Measurements from ENCODE around the gene VAV1. TPM values are rescaled to one million over a fixed set of nuclear protein-coding genes. Genes with fewer than 3 reads are reported as not detected.

Gene VAV1
- polyA plus RNA-seq, 1 donor from 2014 or later: not detected

DNA sequence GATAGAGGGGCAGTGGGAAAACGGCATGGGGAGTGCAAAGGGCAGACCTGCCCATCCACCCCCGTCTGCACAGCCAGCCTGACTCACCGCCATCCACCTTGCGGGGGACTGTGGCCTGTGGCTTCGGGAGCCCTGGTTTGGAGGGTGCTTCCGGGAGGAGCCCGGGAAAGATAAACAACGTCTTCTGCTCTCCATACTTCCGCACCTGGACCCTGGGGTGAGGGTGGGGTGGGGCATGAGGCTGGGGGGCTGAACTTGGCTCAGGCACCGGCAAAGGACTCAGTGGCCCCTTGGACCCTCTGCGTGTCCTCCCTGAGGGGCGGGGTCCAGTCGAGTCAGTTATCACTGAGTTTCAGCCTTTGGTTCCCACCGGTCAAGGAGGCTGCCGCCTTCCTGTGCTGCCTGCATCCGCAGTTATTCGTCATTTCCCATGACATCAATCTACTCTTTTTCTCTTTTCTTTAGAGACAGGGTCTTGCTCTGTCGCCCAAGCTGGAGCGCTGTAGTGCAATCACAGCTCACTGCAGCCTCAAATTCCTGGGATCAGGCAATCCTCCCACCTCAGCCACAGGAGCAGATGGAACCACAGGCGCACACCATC, 38.3 kb upstream of the VAV1 start:
- Histone ChIP-seq H3K27me3 (ENCODE audit: insufficient read depth, low read depth, low read length) (no peaks in the 10 kb centered on the region), H3K9me3 (ENCODE audit: low read length) (no peaks in the 10 kb centered on the region), H4K20me1 (ENCODE audit: insufficient read depth) (no peaks in the 10 kb centered on the region), H3K9me2 (ENCODE audit: insufficient read depth, low read length) (no peaks in the 10 kb centered on the region), H3F3A (ENCODE audit: insufficient read depth, low read length, poor library complexity, severe bottlenecking) (no peaks in the 10 kb centered on the region), H3K9ac (ENCODE audit: low read length) (no peak overlapping the region), H2AFZ (ENCODE audit: low read depth, low read length) (no peak overlapping the region), H3K27ac (ENCODE audit: low read length) (no peak overlapping the region), H3K4me3 (ENCODE audit: low read length) (no peak overlapping the region), H3K4me2 (ENCODE audit: low read length) (no peak overlapping the region), H3K79me2 (replicated peaks; ENCODE audit: insufficient read depth, low read length) (no peaks in the 10 kb centered on the region), H3K36me3 (ENCODE audit: insufficient read depth, low read length) (no peaks in the 10 kb centered on the region)
- TF ChIP-seq EP300 (conservative IDR thresholded peaks at IDR 0.05; ENCODE audit: poor library complexity, severe bottlenecking) (no peak), EZH2 (IDR thresholded peaks at IDR 0.05; ENCODE audit: borderline replicate concordance, insufficient read depth, low read length, poor library complexity, severe bottlenecking) (no peak), SMC3 (conservative IDR thresholded peaks at IDR 0.05; ENCODE audit: poor library complexity) (no peak), POLR2AphosphoS5 (IDR thresholded peaks at IDR 0.05) (no peak), RAD21 (conservative IDR thresholded peaks at IDR 0.05) (no peak)

DNA sequence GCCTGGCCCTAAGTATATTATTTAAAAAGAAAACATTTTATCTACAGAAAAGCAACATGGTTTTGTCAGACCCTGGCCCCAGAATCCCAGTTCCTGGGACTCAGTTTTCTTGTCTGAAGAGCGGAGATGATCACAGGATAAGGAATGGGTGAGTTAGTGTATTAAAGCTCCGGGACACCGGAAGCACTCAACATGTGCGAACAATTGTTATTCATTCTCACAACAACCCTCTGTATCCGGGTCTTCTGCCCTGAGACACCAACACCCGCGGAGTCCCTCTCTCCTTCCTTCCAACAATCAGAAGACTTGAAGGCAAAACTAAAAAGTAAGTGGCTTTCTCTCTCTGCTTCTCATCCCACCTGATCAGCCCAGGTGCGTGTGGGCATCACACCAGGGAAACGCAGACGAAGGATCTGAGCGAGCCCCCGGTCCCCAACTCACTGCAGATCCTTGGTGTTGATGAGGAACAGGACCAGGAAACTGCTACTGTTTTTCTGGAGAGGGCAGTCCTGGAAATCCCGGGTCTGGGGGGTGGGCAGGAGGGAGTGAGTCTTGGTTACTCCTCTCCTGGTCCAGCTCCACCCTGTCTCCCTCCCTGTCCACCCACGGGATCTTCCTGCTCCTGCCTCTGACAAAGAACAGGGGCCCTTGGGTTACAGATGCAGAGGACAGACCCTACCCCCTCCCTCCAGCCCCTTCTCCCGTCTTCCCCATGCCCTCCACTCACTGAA, 37.2 kb upstream of the VAV1 start:
- H3K79me2 ChIP-seq (replicated peaks; ENCODE audit: insufficient read depth, low read length): no peaks in the 10 kb centered on the region
- H4K20me1 ChIP-seq (ENCODE audit: insufficient read depth): no peaks in the 10 kb centered on the region
- H3K27ac ChIP-seq (ENCODE audit: low read length): no peak overlapping the region
- H3K9me2 ChIP-seq (ENCODE audit: insufficient read depth, low read length): no peaks in the 10 kb centered on the region
- no peaks in the 10 kb centered on the region for H3K9me3 ChIP-seq (ENCODE audit: low read length)
- no peak overlapping the region for H2AFZ ChIP-seq (ENCODE audit: low read depth, low read length)
- no peak overlapping the region for H3K9ac ChIP-seq (ENCODE audit: low read length)
- H3K27me3 ChIP-seq (ENCODE audit: insufficient read depth, low read depth, low read length): peaks cover 7% of the 10 kb centered on the region
- no peaks in the 10 kb centered on the region for H3F3A ChIP-seq (ENCODE audit: insufficient read depth, low read length, poor library complexity, severe bottlenecking)
- H3K4me3 ChIP-seq (ENCODE audit: low read length): peak overlapping the region; percentile 74
- no peak overlapping the region for H3K4me2 ChIP-seq (ENCODE audit: low read length)
- TF ChIP-seq, protein P1, sequence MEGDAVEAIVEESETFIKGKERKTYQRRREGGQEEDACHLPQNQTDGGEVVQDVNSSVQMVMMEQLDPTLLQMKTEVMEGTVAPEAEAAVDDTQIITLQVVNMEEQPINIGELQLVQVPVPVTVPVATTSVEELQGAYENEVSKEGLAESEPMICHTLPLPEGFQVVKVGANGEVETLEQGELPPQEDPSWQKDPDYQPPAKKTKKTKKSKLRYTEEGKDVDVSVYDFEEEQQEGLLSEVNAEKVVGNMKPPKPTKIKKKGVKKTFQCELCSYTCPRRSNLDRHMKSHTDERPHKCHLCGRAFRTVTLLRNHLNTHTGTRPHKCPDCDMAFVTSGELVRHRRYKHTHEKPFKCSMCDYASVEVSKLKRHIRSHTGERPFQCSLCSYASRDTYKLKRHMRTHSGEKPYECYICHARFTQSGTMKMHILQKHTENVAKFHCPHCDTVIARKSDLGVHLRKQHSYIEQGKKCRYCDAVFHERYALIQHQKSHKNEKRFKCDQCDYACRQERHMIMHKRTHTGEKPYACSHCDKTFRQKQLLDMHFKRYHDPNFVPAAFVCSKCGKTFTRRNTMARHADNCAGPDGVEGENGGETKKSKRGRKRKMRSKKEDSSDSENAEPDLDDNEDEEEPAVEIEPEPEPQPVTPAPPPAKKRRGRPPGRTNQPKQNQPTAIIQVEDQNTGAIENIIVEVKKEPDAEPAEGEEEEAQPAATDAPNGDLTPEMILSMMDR (IDR thresholded peaks at IDR 0.05; ENCODE audit: poor library complexity, severe bottlenecking): no peak
- TF ChIP-seq POLR2AphosphoS5 (IDR thresholded peaks at IDR 0.05) (no peak), SMC3 (conservative IDR thresholded peaks at IDR 0.05; ENCODE audit: poor library complexity) (no peak), TAF1 (IDR thresholded peaks at IDR 0.05; ENCODE audit: low read depth) (no peak), RAD21 (conservative IDR thresholded peaks at IDR 0.05) (no peak), EP300 (conservative IDR thresholded peaks at IDR 0.05; ENCODE audit: poor library complexity, severe bottlenecking) (no peak), EZH2 (IDR thresholded peaks at IDR 0.05; ENCODE audit: borderline replicate concordance, insufficient read depth, low read length, poor library complexity, severe bottlenecking) (no peak), MXI1 (conservative IDR thresholded peaks at IDR 0.05; ENCODE audit: poor library complexity, severe bottlenecking) (no peak)
- TF ChIP-seq, protein P2, sequence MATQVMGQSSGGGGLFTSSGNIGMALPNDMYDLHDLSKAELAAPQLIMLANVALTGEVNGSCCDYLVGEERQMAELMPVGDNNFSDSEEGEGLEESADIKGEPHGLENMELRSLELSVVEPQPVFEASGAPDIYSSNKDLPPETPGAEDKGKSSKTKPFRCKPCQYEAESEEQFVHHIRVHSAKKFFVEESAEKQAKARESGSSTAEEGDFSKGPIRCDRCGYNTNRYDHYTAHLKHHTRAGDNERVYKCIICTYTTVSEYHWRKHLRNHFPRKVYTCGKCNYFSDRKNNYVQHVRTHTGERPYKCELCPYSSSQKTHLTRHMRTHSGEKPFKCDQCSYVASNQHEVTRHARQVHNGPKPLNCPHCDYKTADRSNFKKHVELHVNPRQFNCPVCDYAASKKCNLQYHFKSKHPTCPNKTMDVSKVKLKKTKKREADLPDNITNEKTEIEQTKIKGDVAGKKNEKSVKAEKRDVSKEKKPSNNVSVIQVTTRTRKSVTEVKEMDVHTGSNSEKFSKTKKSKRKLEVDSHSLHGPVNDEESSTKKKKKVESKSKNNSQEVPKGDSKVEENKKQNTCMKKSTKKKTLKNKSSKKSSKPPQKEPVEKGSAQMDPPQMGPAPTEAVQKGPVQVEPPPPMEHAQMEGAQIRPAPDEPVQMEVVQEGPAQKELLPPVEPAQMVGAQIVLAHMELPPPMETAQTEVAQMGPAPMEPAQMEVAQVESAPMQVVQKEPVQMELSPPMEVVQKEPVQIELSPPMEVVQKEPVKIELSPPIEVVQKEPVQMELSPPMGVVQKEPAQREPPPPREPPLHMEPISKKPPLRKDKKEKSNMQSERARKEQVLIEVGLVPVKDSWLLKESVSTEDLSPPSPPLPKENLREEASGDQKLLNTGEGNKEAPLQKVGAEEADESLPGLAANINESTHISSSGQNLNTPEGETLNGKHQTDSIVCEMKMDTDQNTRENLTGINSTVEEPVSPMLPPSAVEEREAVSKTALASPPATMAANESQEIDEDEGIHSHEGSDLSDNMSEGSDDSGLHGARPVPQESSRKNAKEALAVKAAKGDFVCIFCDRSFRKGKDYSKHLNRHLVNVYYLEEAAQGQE (IDR thresholded peaks at IDR 0.05; ENCODE audit: borderline replicate concordance): no peak
- H3K36me3 ChIP-seq (ENCODE audit: insufficient read depth, low read length): no peaks in the 10 kb centered on the region
